Astrocyte (in vitro differentiated cells and primary cell): ENCODE data around the gene LRG1.

ENCODE experiments used
- EZH2 ChIP-seq: IDR thresholded peaks from 2 replicates; pipeline ENCODE4 v1.6.1; 2012; ENCODE audit warnings: mild to moderate bottlenecking, low read length, inconsistent platforms; ENCODE audit not compliant: insufficient read depth
- TF ChIP-seq, protein P1 (sequence below): IDR thresholded peaks from 2 replicates; pipeline ENCODE4 v1.5.1; 2011; ENCODE audit warnings: low read depth, mild to moderate bottlenecking, inconsistent platforms, low read length, moderate library complexity; ENCODE audit not compliant: insufficient read depth

DNA sequence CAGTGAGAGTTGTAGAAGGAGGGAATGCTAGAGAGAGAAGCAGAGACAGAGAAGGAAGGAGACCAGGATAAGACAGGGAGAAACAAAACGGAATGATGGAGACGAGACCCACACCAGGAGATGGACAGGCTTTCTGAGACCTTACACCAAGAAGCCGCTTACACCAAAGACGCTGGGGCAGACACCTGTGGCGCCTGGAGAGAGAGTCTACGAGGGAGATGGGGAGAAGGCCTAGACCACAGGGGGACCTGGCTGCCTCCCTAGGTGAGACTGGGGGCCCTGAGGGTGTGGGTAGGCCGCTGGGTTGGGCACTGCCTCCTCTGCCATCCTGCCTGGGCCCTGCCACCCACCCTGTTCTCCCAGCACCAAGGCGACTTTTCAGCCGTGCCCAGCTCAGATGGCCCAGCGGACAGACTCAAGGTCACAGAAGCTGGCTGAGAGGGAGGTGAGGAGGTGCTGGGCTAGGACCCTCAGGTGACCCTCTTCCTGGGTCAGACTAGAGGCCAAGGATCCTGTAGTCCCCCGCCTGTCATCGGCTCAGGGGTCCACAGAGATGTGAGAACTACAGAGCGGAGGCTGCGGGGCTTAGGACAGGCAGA is 9.8 kb downstream of the LRG1 start:
- TF ChIP-seq, protein P1, sequence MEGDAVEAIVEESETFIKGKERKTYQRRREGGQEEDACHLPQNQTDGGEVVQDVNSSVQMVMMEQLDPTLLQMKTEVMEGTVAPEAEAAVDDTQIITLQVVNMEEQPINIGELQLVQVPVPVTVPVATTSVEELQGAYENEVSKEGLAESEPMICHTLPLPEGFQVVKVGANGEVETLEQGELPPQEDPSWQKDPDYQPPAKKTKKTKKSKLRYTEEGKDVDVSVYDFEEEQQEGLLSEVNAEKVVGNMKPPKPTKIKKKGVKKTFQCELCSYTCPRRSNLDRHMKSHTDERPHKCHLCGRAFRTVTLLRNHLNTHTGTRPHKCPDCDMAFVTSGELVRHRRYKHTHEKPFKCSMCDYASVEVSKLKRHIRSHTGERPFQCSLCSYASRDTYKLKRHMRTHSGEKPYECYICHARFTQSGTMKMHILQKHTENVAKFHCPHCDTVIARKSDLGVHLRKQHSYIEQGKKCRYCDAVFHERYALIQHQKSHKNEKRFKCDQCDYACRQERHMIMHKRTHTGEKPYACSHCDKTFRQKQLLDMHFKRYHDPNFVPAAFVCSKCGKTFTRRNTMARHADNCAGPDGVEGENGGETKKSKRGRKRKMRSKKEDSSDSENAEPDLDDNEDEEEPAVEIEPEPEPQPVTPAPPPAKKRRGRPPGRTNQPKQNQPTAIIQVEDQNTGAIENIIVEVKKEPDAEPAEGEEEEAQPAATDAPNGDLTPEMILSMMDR: no peak
- no peak for TF ChIP-seq EZH2
